Neural cell (in vitro differentiated cells): ENCODE data around the gene ERC2. TPM values are rescaled to one million over a fixed set of nuclear protein-coding genes. Genes with fewer than 3 reads are reported as not detected.

ENCODE experiments used
- H2AFZ ChIP-seq: fragments of 200-600, 300-800 bp; sonication (generic), shearing (Covaris generic); 2 replicates; pipeline ENCODE4 v1.6.0; 2014; ENCODE audit warnings: low read depth, mild to moderate bottlenecking, antibody characterized with exemption, low read length, moderate library complexity
- H3F3A ChIP-seq: fragments of 200-600 bp; shearing (Covaris generic); 2 replicates; pipeline ENCODE4 v1.6.1; 2016; ENCODE audit warnings: mild to moderate bottlenecking, moderate library complexity, mixed read lengths, antibody characterized with exemption, low read length; ENCODE audit not compliant: insufficient read depth, poor library complexity, severe bottlenecking
- H3K27ac ChIP-seq: fragments of 200-600, 300-800 bp; sonication (generic), shearing (Covaris generic); 2 replicates; pipeline ENCODE4 v1.5.1; 2014; ENCODE audit warnings: mild to moderate bottlenecking, low read length, moderate library complexity
- H3K27me3 ChIP-seq: fragments of 300-800, 200-600 bp; sonication (generic), shearing (Covaris generic); 2 replicates; pipeline ENCODE4 v1.6.0; 2014; ENCODE audit warnings: mild to moderate bottlenecking, low read depth, low read length, moderate library complexity; ENCODE audit not compliant: insufficient read depth
- H3K36me3 ChIP-seq: fragments of 300-800, 200-600 bp; sonication (generic), shearing (Covaris generic); 2 replicates; pipeline ENCODE4 v1.5.1; 2014; ENCODE audit warnings: mild to moderate bottlenecking, antibody characterized with exemption, low read length, moderate library complexity; ENCODE audit not compliant: insufficient read depth
- H3K4me2 ChIP-seq: fragments of 300-800, 200-600 bp; sonication (generic), shearing (Covaris generic); 2 replicates; pipeline ENCODE4 v1.6.0; 2014; ENCODE audit warnings: mild to moderate bottlenecking, low read length
- H3K4me3 ChIP-seq: fragments of 300-800, 200-600 bp; sonication (generic), shearing (Covaris generic); 2 replicates; pipeline ENCODE4 v1.5.1; 2014; ENCODE audit warnings: mild to moderate bottlenecking, low read length, moderate library complexity
- H3K79me2 ChIP-seq: fragments of 200-600 bp; shearing (Covaris generic); replicated peaks from 2 replicates; pipeline ENCODE4 v1.6.0; 2014; ENCODE audit warnings: mild to moderate bottlenecking, low read length, moderate library complexity; ENCODE audit not compliant: insufficient read depth
- H3K9ac ChIP-seq: fragments of 300-800, 200-600 bp; sonication (generic), shearing (Covaris generic); 2 replicates; pipeline ENCODE4 v1.6.1; 2016; ENCODE audit warnings: mild to moderate bottlenecking, low read length, mixed read lengths
- H3K9me2 ChIP-seq: fragments of 200-600 bp; shearing (Covaris generic); 2 replicates; pipeline ENCODE4 v1.6.1; 2016; ENCODE audit warnings: mild to moderate bottlenecking, low read length, mixed read lengths; ENCODE audit not compliant: insufficient read depth
- H3K9me3 ChIP-seq: fragments of 200-600, 300-800 bp; sonication (generic), shearing (Covaris generic); 2 replicates; pipeline ENCODE4 v1.6.1; 2016; ENCODE audit warnings: mild to moderate bottlenecking, mixed run types, low read length, moderate library complexity, mixed read lengths
- H4K20me1 ChIP-seq: fragments of 200-600 bp; shearing (Covaris generic); 2 replicates; pipeline ENCODE4 v1.6.1; 2016; ENCODE audit warnings: mild to moderate bottlenecking, mixed run types; ENCODE audit not compliant: insufficient read depth
- CTCF ChIP-seq: fragments of 450-650 bp; IDR thresholded peaks from 2 replicates; pipeline ENCODE4 v1.5.1; 2014; ENCODE audit warnings: antibody characterized with exemption, mild to moderate bottlenecking, moderate library complexity; ENCODE audit not compliant: poor library complexity, severe bottlenecking
- EP300 ChIP-seq: fragments of 450-650 bp; conservative IDR thresholded peaks from 2 replicates; pipeline ENCODE4 v1.6.1; 2014; ENCODE audit warnings: antibody characterized with exemption, mild to moderate bottlenecking, moderate library complexity; ENCODE audit not compliant: poor library complexity, severe bottlenecking
- EZH2 ChIP-seq: fragments of 200-600, 300-800 bp; shearing (Covaris generic), sonication (generic); IDR thresholded peaks from 2 replicates; pipeline ENCODE4 v1.6.1; 2014; ENCODE audit warnings: antibody characterized with exemption, low read length, borderline replicate concordance, mild to moderate bottlenecking; ENCODE audit not compliant: insufficient read depth, poor library complexity, severe bottlenecking
- MXI1 ChIP-seq: fragments of 450-650 bp; conservative IDR thresholded peaks from 2 replicates; pipeline ENCODE4 v1.6.1; 2014; ENCODE audit warnings: antibody characterized with exemption, mild to moderate bottlenecking; ENCODE audit not compliant: poor library complexity, severe bottlenecking
- POLR2AphosphoS5 ChIP-seq: IDR thresholded peaks from 2 replicates; pipeline ENCODE4 v1.6.1; 2012
- RAD21 ChIP-seq: fragments of 450-650 bp; conservative IDR thresholded peaks from 2 replicates; pipeline ENCODE4 v1.6.1; 2014; ENCODE audit warnings: antibody characterized with exemption, mild to moderate bottlenecking, moderate library complexity
- SMC3 ChIP-seq: fragments of 450-650 bp; conservative IDR thresholded peaks from 2 replicates; pipeline ENCODE4 v1.6.1; 2014; ENCODE audit warnings: antibody characterized with exemption, mild to moderate bottlenecking, moderate library complexity; ENCODE audit not compliant: poor library complexity
- TAF1 ChIP-seq: IDR thresholded peaks from 2 replicates; pipeline ENCODE4 v1.6.1; 2012; ENCODE audit warnings: low read depth
- polyA plus RNA-seq: library from polyadenylated mRNA; depleted of rRNA; stranded (reverse); fragments of >200 nt; gene quantifications from 2 replicates; pipeline ENCODE4 v1.2.3, GENCODE V29; 2014
- TF ChIP-seq, protein P1 (sequence below): IDR thresholded peaks from 2 replicates; pipeline ENCODE4 v1.6.1; 2012; ENCODE audit warnings: borderline replicate concordance

Gene ERC2
- polyA plus RNA-seq, 1 donor from 2014 or later, result 60.4 TPM

- Histone ChIP-seq H2AFZ (no peak overlapping the region), H3K27ac (no peak overlapping the region), H3K9me2 (no peaks in the 10 kb centered on the region), H3K9ac (no peak overlapping the region), H3F3A (no peaks in the 10 kb centered on the region), H3K79me2 (no peaks in the 10 kb centered on the region), H3K4me2 (no peak overlapping the region), H3K27me3 (no peaks in the 10 kb centered on the region), H4K20me1 (no peaks in the 10 kb centered on the region), H3K9me3 (no peaks in the 10 kb centered on the region), H3K4me3 (no peak overlapping the region), H3K36me3 (no peaks in the 10 kb centered on the region)
- TF ChIP-seq TAF1 (no peak), EZH2 (no peak), MXI1 (no peak), POLR2AphosphoS5 (no peak), SMC3 (no peak), EP300 (no peak)
Observed at GRCh38 chr3:56060521-56061278, 407.6 kb downstream of the ERC2 start.

- H3K79me2 ChIP-seq, result no peaks in the 10 kb centered on the region
- H3K4me2 ChIP-seq, result no peak overlapping the region
- no peak overlapping the region for H2AFZ ChIP-seq
- no peak overlapping the region for H3K27ac ChIP-seq
- no peak overlapping the region for H3K4me3 ChIP-seq
- no peaks in the 10 kb centered on the region for H3F3A ChIP-seq
- no peaks in the 10 kb centered on the region for H3K27me3 ChIP-seq
- no peaks in the 10 kb centered on the region for H4K20me1 ChIP-seq
- no peaks in the 10 kb centered on the region for H3K9me2 ChIP-seq
- no peak overlapping the region for H3K9ac ChIP-seq
- no peaks in the 10 kb centered on the region for H3K9me3 ChIP-seq
- no peaks in the 10 kb centered on the region for H3K36me3 ChIP-seq
- TF ChIP-seq RAD21 (no peak), POLR2AphosphoS5 (no peak), EZH2 (no peak), MXI1 (no peak), TAF1 (no peak), EP300 (no peak), CTCF (no peak)
- TF ChIP-seq, protein P1, sequence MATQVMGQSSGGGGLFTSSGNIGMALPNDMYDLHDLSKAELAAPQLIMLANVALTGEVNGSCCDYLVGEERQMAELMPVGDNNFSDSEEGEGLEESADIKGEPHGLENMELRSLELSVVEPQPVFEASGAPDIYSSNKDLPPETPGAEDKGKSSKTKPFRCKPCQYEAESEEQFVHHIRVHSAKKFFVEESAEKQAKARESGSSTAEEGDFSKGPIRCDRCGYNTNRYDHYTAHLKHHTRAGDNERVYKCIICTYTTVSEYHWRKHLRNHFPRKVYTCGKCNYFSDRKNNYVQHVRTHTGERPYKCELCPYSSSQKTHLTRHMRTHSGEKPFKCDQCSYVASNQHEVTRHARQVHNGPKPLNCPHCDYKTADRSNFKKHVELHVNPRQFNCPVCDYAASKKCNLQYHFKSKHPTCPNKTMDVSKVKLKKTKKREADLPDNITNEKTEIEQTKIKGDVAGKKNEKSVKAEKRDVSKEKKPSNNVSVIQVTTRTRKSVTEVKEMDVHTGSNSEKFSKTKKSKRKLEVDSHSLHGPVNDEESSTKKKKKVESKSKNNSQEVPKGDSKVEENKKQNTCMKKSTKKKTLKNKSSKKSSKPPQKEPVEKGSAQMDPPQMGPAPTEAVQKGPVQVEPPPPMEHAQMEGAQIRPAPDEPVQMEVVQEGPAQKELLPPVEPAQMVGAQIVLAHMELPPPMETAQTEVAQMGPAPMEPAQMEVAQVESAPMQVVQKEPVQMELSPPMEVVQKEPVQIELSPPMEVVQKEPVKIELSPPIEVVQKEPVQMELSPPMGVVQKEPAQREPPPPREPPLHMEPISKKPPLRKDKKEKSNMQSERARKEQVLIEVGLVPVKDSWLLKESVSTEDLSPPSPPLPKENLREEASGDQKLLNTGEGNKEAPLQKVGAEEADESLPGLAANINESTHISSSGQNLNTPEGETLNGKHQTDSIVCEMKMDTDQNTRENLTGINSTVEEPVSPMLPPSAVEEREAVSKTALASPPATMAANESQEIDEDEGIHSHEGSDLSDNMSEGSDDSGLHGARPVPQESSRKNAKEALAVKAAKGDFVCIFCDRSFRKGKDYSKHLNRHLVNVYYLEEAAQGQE, result no peak
Observed at GRCh38 chr3:56059731-56060130, 408.5 kb downstream of the ERC2 start.
